Activated CD4-positive, CD25-positive, alpha-beta regulatory T cell treated with anti-CD3 and anti-CD28 coated beads, Interleukin-2, amount 50 U/mL, for 72 hours (primary cell): ENCODE data around the gene INPP4A.

Experiments
- DNase-seq: peaks from one replicate; pipeline ENCODE4 v3.0.0; 2021

The INPP4A gene

GRCh38 chr2:98548920-98549818 lies 104.5 kb downstream of the INPP4A start:
- DNase-seq, result no peak

DNA sequence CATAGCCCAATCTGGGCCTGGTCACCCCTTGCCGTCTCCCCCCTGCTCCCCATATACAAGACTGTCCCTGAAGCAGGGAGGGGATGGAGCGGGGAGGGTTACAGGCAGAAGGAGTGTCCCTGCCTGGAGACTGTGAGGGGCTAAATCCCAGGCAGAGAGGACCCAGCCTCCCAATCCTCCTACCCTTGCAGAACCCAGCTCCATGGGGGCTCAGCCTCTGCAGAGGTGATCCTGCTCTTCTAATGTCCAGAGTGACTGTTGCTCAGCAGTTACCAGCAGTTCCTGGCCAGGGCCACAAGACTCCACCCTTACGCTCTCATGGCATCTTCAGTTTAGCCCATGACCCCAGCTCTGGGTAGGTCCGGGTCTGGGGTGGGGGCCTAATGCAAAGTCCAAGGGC lies 105.5 kb downstream of the INPP4A start:
- DNase-seq, result no peak

DNA sequence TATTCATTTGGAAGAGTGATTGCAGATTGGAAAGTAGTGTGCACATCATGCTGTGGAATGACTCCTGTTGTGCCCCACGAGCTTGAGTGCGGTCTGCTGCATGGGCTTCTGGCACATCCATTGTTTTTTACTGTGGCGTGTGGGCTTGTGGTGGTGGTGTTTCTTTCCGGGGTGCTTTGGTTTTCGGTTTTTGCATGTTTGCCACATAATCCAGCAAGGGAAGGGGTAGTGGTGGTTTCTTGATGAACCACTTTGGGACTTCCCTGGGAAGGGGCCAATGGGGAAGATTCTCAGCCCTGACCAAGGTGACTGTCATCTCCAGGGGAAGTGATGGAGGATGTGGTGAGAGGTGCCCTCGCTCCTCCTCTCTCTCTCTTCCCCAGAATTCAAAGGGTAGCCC lies 106.7 kb downstream of the INPP4A start:
- no peak for DNase-seq

GRCh38 chr2:98552499-98553179 lies 108.0 kb downstream of the INPP4A start:
- DNase-seq, result no peak

- no peak for DNase-seq
These were observed 109.6 kb downstream of the INPP4A start for GRCh38 chr2:98554116-98554861.

DNA sequence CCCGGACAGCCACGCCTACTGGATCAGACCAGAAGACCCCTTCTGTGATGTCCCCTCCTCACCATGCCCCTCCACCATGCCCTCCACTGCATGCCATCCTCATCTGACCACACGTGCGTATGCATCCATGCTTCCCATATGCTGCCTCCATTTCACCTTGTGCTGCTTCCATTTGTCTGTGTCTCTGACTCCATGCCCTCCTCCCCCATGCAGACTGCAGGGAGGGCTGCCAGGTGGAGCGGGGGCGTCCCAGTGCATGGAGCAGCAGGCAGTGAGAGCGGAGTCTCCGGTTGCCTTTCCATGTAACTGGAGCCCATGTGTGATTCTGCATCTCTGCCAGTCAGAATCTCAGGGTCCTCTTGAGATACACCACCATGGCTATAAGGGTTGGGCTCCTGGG lies 111.0 kb downstream of the INPP4A start:
- no peak for DNase-seq

GRCh38 chr2:98556344-98557033 lies 111.8 kb downstream of the INPP4A start:
- no peak for DNase-seq

- no peak for DNase-seq
These were observed 114.3 kb downstream of the INPP4A start for GRCh38 chr2:98558852-98559530.

- DNase-seq, result no peak
These were observed 114.9 kb downstream of the INPP4A start for GRCh38 chr2:98559581-98559980.

DNA sequence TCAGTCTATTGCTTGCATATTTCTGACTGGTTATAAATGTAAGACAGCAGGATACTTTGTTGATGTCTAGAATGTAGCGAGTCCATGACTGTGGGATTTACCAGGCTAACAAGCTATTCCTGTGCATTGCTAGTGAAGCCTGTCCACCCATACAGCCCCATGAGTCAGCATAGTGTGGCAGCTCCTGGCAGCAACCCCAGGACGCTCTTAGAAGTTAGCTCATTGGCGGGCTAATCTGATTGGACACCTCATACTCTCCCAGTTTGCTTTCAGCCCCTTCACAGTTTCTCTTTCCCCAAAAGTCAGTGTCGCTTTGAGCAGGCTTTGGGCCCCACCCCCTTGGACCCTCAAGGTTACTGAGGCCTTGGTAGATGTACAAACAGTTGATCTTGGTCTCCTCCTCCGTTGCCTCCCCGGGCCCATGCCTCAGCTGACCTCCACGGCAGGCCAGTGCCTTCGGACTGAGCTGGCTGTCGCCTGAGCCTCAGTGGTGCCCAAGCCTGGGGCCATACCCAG lies 115.7 kb downstream of the INPP4A start:
- no peak for DNase-seq

- DNase-seq, result no peak
These were observed 116.4 kb downstream of the INPP4A start for GRCh38 chr2:98561018-98561417.

GRCh38 chr2:98561902-98562695 lies 117.4 kb downstream of the INPP4A start:
- no peak for DNase-seq

DNA sequence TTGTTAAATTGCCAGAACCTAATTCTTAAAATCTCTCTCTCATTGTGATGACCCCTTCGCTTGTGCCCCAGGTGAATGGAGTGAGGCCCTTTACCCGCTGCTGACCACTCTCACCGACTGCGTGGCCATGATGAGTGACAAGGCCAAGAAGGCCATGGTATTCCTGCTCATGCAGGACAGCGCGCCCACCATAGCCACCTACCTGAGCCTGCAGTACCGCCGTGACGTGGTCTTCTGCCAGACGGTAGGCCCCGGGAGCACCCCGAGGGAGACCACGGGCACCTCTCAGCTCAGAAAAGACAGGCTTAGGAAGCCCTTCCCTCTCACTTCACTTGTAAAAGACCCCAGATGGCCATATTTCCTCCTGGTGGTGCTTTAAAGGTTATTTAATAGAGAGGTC lies 118.7 kb downstream of the INPP4A start:
- DNase-seq, result no peak

GRCh38 chr2:98564541-98565132 lies 120.0 kb downstream of the INPP4A start:
- no peak for DNase-seq

DNA sequence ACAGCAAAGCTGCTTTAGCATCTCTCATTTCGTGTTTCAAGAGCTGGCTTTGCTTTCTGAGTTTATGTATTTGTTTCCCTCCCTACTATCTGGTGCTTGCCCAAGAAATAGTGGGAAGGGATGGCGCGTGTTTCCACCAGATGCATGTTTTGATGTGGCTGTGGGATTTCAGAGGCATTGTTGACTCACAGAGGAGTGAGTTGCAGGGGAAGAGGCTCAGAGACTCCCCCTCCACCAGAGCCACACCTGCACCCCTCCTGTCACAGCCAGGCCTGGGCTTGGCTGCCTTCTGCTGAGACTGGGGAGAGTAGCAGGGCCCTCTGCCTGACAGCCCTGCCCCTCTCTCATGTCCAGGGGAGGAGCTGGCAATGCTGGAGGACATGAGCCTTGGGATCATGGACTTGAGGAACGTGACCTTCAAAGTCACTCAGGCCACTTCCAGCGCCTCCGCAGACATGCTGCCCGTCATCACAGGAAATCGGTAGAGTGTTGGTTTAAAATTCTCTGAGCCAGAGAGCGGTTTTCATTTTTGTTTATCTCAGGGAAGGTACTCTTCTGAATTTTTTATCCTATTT lies 120.7 kb downstream of the INPP4A start:
- no peak for DNase-seq

GRCh38 chr2:98565941-98566340 lies 121.3 kb downstream of the INPP4A start:
- no peak for DNase-seq

DNA sequence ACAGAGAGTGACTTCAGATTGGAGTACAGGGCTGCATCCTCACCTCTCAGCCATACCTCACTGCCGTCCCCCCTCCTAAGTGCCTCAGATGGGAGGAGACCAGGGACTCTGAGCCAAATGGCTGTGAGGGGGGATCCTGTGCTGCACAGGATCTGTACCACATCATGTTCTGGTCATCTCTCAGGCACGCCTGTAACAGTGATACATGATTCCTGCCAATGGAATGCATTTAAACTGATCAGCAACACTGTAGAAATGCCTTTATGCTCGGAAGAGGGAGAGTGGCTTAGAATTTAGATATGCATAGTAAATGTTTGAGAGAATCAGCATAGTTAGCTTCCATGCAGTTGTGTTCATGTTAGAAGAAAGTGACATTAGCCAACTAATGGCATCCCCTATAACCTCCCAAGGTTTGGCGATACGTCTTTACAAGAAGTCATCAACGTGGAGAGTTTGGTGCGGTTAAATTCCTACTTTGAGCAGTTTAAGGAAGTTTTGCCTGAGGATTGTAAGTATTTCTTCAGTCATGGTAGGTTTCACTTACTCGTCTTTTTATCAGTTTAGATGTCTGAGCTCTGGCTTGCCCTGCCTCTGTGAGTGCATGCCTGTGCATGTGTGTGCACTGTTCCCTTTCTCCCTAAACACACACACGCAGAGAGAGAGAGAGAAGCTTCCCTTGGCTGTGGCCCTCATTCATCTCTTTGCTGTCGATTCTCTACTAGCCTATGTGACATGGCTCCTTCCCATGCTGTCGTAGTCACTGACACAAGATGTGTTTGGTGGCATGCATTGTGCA lies 123.7 kb downstream of the INPP4A start:
- no peak for DNase-seq

GRCh38 chr2:98569197-98569793 lies 124.6 kb downstream of the INPP4A start:
- DNase-seq, result peak; percentile 79

GRCh38 chr2:98569915-98570314 lies 125.3 kb downstream of the INPP4A start:
- no peak for DNase-seq
